ENCODE results near the gene APOA5.

DNA sequence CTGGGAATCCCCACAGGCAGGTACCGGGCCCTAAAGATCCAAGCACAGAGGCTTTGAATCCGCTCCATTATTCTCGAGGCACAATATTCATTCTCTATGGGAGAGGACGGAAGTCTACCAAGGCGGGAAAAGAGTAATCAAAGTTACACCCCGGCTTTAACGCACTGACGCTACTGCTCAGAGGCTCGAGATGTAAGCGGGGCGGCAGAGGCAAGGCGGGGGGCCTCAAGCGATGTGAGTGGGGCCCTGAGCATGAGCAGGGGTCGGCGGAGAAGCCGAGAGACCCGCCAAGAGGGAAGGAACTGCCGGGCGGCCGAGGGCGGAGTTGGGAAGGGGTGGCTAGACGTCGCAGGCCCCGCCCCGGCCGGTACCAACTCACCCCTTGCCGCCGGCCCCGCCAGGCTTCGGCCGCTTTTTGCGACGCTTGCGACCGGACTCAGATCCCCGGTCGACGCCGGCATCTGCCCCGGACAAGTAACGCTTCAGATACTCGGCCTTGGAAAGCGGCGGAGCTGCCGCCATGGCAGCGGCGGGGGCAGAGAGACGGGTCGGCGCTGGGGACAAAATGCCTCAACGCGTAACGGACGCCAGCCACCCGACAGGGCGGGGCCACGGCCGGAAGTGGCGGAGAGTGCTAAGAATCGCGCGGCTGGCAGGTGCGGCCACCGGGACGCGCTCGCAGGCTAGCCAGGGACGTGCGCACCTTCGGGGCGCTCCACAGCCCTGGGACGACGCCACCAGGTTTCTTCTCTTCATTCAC is 19.1 kb downstream of the APOA5 start, which contains the start of gene BUD13:
- no peak for TF ChIP-seq KDM1A (IDR thresholded peaks at IDR 0.05; ENCODE audit: low read depth)
- TF ChIP-seq EP300 (IDR thresholded peaks at IDR 0.05): peak in 1 of 2 experiments; percentile 15; a peak in 1 of 5 replicates
- TF ChIP-seq, protein P1, sequence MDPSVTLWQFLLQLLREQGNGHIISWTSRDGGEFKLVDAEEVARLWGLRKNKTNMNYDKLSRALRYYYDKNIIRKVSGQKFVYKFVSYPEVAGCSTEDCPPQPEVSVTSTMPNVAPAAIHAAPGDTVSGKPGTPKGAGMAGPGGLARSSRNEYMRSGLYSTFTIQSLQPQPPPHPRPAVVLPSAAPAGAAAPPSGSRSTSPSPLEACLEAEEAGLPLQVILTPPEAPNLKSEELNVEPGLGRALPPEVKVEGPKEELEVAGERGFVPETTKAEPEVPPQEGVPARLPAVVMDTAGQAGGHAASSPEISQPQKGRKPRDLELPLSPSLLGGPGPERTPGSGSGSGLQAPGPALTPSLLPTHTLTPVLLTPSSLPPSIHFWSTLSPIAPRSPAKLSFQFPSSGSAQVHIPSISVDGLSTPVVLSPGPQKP (IDR thresholded peaks at IDR 0.05; ENCODE audit: low read depth, low read length): no peak
- TF ChIP-seq, protein P2, sequence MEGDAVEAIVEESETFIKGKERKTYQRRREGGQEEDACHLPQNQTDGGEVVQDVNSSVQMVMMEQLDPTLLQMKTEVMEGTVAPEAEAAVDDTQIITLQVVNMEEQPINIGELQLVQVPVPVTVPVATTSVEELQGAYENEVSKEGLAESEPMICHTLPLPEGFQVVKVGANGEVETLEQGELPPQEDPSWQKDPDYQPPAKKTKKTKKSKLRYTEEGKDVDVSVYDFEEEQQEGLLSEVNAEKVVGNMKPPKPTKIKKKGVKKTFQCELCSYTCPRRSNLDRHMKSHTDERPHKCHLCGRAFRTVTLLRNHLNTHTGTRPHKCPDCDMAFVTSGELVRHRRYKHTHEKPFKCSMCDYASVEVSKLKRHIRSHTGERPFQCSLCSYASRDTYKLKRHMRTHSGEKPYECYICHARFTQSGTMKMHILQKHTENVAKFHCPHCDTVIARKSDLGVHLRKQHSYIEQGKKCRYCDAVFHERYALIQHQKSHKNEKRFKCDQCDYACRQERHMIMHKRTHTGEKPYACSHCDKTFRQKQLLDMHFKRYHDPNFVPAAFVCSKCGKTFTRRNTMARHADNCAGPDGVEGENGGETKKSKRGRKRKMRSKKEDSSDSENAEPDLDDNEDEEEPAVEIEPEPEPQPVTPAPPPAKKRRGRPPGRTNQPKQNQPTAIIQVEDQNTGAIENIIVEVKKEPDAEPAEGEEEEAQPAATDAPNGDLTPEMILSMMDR (IDR thresholded peaks at IDR 0.05): no peak
